Activated gamma-delta T cell treated with Interleukin-2 at 50 U/mL for 16 hours (primary cell): ENCODE measurements around the gene WWC2.

ENCODE experiments used
- DNase-seq: peaks from one replicate; pipeline ENCODE4 v3.0.0-alpha.2; 2020

The WWC2 gene

DNA sequence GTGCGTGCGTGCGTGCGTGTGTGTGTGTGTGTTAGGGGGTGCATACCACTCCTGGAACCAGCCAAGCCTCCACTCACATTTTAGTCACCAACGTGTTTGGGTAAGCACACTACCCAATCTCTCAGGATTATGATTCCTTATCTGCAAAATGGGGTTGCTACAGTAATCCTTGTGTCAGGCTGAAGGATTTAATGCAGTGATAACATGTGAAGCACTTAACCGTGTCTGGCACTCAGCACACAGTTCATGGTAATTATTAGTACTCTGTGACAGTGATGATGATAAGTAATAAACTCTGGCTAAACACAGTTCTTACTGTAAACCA, 163.7 kb downstream of the WWC2 start:
- no peak for DNase-seq

DNA sequence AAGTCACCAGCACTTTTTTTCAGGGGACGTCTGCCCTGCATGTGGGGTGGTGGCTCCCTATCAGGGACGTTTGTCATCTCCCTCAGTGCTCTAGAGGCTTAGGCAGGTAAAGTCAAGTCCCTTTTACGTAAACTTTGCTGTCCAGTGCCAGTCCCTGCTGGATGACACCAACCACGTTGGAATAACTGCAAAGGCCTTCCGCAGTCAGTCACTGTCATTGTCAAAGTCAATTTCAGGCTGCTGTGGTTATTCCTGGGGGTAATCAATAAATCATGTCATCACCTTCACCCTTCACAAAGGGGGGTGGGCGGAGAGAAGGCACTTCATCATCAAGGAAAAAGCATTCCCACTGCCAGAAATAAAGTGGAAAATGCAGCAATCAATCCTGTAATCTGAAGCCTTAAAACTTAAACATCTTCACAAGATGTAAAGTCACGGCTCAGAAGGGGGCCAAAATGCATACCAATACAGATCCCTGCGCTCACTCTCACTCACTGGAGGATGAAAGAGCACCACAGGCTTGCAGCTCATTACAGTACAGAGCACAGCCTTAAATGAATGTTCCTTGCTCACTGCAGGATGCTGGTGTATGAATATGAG, 164.8 kb downstream of the WWC2 start:
- no peak for DNase-seq

DNA sequence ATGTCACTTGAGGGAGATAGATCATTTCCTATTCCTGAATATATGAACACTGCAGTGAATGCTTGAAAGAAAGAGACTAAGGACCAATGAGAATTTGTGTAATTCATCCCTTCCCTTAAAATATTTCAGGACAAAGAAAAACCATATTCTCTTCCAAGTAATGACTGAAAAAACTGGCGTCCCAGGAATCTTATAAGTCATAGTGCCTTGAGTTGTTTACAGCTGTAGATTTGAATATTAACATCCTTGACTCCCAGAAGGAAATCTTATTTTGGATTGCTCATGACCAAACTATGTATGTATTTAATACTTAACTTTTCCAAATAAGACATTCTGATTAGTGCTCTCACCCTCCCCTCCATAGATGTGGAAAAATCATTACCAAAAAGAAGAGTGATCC, 165.6 kb downstream of the WWC2 start:
- no peak for DNase-seq

DNA sequence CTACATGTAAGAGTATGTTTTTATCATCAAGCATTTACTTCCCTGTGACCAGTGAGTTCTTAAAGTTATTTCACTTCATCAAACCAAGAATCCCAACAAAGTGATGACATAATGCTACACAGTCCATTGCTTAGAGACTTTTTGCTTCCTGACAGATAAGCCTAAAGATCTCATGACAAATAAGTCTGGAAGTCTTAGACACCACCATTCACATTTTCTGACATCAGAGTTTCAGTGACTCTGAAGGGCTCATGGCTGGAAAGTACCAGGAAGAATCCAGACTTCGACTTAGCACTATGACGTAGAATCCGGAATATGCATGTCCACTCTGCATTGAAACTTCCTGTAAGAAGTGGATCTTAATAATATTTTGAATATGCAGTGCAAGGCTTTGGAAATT, 167.3 kb downstream of the WWC2 start:
- no peak for DNase-seq

DNA sequence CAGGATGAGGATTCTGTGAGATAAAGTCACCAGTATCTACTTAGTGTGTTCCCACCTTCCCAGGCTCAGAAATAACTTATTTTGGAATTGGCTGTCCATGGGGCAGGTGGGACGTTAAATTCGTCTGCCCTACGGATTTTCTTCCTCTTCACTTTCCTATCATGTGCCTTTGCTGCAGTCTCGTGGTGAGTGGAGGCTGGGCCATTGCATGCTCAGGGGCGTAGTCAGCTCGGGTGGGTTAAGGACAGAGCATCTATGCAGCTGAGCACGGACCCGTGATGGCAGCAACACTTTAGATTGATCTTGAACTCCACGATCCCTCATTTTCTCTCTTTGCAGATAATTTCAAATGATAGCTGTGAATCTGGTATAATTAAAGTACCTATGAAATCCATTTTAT, 169.5 kb downstream of the WWC2 start:
- DNase-seq, result no peak

DNA sequence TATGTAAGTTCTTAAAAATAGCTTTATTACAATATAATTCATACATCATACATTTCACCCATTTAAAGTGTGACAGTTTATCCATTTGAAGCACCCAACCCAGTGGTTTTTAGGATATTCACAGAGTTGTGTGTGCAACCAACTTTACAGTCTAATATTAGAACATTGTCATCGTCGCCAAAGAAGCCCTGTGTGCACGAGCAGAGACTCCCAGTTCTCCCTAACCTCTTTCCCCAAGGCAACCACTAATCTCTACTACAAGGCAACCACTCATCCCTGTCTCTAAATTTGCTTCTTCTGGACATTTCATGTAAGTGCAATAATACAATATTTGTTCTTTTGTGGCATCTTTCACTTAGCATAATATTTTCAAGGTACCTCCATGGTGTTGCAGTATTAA, 173.3 kb downstream of the WWC2 start:
- DNase-seq, result no peak

DNA sequence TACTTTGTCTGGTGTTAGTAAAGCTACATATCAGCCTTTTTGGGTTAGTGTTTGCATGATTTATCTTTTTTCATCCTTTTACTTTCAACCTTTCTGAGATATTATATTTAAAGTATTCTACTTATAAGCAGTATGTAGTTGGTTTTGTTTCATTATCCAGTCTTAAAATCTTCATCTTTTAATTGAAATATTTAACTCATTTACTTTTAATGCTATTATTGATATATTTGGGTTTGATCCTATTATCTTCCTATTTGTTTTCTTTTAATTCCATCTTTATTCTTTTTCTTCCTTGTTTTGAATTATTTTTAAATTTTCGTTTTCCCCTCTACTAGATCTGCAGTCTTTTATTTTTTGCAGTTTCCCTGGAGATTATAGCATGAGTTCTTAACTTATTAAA, 177.0 kb downstream of the WWC2 start:
- no peak for DNase-seq

DNA sequence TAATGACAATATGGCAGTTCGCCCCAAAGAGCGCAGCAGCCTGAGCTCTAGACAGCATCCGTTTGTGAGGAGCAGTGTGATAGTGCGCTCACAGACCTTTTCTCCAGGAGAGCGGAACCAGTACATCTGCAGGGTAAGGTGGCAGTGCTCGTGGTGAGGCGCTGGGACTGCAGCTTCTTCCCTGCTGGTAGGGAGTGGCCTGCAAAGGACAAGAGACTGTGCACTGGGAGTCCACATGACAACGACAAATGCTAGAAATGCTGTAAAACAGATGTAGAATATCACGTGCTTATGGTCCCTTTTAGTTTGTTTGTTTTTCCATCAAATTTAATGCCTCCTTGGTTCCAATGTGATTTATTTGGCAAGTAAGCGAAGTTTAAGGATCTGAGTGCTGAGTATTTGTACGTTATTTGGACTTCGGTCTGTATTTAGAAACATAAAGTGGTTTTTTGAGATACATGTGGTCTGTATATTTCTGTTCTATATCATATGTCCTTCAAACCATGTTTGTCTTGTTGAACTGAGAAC, 185.3 kb downstream of the WWC2 start:
- DNase-seq, result no peak

DNA sequence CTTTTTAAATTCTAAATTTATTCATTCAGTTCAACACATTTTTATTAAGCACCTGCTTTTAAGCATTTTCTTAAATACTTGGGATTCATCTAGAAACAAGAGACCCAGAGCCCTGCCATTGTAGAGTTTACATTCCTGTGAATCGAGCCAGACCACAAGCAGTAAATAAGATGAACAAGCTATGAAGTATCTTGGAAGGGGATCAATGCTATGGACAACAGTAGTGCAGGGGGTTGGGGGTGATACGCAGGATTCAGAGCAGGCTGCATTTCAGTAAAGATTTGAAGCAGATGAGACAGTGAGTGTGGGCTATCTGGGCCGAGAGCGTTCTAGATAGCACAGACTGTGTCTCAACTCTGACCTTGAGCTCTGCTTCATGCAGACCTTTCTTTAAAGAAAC, 185.9 kb downstream of the WWC2 start:
- no peak for DNase-seq

DNA sequence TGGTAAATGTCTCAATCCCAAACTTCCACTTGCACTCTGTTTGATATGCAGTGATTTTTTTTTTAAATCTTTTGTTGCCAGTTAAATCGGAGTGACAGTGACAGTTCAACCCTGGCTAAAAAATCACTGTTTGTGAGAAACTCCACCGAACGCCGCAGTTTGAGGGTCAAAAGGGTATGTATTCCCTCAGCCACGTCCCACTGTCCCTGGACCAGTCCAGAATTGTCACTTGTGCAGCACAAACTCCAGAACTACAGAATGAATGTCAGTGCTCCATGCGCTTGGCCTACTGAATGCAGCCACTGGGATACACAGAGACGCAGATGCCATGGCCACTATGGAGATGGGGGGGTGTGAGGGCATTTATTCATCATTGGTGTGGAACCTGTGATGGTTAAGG, 186.8 kb downstream of the WWC2 start:
- no peak for DNase-seq

DNA sequence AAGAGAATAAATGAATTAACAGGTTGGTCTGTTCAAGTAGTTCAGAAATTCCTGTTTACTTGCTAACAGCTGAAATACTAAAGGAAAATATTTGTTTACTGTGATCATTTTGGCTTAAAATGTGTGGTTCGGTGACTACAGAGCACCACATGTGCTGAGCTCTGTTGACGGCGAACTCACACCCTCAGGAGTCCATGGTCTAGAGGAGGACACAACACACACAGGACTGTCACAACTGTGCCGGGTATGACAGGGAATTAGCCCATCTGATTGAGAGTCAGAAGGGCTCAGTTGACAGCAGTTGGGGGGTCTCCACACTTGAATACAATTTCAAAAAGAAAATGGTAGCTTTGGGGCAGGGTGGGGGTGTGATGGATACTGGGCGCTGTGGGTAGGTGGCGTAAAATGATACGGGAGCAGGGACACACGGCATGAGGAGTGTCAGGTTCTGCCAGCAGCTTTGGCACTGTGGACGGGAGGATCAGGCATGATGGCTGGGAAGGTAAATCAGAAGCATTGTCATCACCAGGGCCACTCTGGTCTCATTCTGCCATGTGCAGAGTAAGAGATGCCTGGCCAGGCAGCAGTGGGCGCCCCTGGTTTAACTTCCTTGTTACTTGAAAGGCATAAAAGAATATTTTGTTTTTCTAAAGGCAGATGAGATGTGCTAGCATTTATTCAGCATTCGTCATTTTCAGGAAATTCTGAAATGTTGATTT, 187.7 kb downstream of the WWC2 start:
- DNase-seq, result no peak

DNA sequence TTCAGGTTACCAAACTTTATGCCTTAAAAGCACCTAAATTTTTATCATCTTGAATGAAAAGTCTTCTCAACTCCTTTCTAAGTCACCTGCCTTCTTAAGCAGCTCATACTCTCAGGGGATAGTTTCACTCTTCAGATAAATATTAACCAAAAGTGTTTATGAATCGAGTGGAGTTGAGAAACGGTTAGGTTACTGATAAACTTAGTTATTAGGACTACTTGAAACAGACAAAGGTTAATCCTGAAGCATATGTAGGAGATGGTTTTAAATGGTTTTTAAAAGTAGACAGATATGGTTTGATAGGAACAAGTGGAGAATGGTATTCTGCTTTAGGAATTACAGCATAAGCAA, 188.2 kb downstream of the WWC2 start:
- DNase-seq, result no peak

DNA sequence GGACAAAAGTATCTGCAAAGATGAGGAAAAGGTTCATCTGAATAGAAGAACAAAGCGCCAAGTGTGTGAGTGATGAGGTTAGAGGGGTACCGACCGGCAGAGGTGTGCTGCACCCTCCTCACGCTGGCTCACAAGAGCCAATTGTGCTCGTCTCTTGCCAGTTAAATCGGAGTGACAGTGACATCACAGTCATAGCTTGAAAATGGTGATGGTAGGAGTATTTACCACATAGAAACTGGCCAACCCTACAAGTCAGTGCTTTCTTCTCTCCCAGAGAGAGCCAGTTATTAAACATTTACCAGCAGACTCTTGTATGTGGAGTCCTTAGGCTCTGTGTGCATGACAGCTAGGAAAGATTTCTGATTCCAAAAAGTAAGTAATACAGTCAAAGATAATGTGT, 188.6 kb downstream of the WWC2 start:
- DNase-seq, result no peak

DNA sequence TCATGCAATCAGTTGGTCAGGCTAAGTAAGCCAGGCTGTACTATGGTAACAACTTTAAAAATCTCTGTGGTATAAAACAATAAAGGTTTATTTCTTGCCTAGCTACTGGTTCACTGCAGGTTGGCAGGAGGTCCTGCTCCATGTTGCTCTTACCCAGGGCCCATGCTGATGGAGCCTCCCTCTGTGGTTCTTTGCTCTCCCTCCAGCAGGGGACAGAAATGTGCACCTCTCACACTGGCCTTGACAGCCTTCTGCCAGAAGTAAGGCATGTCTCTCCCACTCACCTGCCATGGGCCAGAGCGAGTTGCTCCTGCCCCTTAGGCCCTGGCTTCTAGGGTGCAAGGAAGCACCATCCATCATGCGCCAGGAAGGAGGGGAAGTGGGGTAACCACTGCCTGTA, 189.9 kb downstream of the WWC2 start:
- DNase-seq, result no peak

DNA sequence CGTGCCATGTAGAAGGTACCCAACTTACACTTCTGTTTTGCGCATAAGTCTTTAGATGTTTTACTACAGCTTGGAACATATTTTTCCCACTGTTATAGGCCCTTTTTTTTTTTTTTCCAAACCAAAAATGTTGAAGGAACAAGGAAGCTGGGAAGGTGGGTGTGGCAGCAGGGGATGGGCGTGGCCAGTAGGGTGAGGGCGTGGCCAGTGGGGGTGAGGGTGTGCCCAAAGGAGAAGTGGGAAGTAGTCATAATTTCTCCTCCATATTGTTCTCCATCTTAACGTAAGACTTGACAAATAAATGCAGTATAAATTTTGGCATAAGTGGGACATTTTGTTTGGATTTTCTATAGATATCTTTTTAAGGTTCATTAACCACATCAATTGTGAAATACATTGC, 190.6 kb downstream of the WWC2 start:
- DNase-seq, result no peak

DNA sequence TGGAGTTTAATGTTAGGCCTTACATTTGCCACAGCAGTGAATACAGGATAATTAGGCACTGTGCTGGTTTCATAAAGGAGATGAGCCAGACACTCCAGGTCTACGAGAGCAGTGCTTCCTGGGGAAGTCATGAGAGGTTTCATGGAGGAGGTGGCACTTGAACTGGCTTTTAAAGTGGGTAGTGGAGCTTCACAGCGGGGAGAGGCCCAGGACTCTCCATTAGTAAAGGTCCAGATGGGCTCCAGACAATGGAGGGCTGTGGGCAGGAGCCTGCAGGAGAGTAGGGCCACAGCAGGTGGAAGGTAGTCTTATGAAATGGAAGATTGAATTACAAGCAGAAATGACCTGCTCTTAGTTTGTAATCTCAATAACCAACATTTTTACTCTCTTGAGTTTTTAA, 192.0 kb downstream of the WWC2 start:
- DNase-seq, result no peak

DNA sequence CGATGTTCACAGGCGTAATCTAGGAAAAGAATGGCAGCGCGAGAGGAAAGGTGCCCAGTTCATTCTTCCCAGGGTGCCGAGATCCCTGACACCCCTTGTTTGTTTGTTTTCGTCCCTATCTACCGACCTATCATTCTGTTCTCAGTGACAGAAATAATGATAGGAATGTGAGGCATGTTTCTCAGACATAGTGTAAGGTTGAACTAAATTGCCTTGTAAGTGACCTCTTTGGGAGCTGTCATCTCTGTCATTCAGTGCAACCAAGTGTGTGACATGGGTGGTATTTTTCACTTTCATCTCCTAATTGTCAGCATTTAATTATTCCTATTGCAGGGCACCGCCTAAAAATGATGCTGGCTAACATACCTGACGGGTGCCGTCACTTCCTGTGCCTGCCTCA, 196.7 kb downstream of the WWC2 start:
- no peak for DNase-seq

DNA sequence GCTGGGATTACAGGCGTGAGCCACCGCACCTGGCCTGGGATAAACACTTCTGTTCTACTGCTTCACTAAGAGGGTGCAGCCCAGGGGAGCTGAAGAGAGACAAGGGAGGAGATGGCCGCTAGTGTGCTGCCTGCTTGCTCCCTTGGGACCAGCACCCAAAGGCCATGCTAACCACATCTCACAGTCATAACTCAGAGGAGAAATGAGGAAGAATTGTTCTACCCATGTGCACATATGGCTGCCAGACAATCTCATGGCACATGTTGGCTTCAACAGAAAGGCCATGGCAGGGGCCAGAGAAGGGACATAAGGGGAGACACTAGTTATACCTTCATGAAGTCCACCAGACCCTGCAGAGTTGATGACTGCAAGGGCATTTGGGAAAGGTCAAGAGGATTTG, 198.6 kb downstream of the WWC2 start:
- DNase-seq, result no peak

DNA sequence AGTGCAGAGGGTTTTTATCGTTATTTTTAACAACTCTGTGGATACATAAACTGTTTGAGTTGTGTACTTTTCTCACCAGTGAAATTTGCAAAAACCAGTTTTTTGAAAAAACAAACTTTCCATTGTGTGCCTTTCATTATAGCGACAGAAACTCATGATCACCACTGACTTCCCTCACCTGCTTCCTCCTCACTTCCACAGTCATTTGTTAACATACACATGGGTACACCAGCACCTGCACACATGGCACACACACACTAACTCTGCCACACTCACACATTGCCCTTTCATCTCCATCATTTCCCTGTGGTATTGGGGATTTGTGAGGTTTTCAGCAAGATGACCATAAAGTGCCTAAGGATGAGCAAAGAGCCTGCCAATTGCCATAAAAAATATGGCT, 200.4 kb downstream of the WWC2 start:
- no peak for DNase-seq

DNA sequence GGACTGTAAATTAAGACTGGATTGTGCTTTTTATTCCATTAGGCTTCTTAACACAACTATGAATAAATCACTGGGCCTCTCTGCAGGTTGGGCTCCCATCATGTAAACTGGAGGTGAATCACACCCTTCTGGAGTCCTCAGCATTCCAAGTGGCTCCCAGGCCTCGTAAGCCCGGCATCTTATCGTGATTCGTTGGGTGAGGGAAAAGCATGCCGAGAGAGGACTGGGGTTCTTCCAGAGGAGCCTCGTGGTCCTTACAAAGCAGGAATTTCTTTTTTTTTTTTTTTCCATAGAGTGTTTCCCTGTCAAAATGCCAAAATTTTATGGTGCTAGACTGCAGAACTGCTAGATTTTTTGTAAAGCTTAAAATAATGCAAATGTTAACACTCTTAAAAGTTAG, 201.0 kb downstream of the WWC2 start:
- DNase-seq, result no peak

DNA sequence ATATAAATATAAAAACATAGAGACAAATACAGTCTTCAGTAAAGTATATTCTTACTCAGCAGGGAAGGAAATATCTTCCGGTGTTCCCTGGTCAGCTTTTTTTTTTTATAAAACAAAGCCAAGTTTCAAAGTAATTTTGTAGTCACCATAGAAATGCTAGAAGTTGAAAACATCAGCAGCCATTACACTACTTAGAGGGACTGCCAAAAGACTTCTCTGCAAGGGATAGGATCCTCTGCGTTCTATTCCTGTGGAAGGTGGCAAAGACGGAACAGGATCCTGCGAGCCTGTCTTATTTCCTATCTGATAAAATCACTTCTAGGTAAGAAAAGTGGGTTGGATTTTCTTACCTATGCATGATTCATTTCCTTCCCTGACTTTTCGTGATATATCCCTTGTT, 201.6 kb downstream of the WWC2 start:
- DNase-seq, result no peak

DNA sequence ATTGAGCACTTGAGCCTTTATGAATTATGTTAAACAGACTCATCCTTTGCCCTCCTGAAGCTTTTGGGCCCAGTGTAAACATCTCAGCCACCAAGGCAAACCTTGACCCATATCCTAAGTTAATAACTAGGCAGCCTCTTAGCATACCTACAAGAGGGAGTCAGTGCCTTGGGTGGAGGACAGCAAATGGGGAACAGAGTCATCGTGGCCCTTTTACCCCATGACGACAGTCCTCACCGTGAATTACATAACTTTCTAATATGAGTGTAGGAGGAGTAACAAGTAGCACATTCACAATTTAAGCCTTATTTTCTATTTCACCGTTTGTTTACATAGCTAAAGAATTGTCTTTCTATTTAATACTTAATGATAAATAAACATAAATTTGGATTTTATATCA, 204.2 kb downstream of the WWC2 start:
- DNase-seq, result no peak

DNA sequence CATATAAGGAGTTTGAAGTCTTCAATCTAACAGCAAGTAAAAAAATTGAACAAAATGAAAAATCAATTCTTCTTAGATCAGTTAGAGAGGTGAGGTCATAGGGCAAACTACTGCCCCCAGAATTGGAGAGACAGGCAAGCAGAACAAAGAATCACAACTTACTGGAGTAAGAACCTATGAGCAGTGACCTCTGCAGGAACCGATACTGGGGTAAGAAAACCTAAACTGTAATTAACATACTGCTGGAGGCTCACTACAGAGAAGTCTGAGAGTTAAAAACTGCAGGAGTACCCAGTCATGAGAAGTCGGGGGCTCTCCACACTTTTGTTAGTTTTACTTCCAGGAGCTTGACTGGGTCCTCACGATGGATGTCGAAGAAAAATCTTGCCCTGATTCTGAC, 205.0 kb downstream of the WWC2 start:
- DNase-seq, result no peak

DNA sequence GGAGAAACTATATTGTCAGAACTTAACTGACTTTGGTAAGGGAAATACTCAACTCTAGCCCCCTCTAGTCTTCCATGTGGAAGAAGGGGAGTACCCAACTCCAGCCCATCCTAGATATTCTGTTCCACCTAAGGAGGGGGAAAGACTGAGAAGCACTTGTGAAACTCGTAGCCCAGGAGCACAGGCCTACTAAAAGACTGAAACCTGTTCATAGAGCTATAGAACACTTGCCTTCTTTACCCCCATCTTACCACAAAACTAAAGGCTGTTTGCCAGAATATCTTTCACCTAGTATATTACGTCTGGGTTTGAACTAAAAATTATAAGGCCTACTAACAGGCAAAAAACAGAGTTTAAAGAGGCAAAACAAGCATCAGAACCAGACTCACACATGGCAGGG, 205.5 kb downstream of the WWC2 start:
- no peak for DNase-seq

DNA sequence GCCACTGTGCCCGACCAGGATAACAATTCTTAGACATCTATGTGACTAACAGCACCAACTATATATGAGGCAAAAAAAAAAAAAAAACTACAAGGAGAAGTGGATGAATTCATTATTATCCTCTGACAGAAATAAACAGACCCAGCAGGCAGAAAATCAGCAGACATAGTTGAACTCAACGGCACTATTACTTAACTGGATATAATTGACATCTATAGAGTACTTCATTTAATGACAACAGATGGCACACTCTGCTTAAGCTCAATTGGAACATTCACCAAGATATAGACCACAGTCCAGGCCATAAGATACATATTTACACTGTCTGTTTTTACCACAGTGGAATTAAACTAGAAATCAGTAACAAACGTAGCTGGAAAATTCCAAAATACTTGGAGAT, 207.8 kb downstream of the WWC2 start:
- DNase-seq, result no peak
